Measurements from ENCODE around the gene MSI2. TPM values are rescaled to one million over a fixed set of nuclear protein-coding genes. Genes with fewer than 3 reads are reported as not detected.

MSI2 gene
- total and polyA plus RNA-seq, 2 experiments from 2014 or later, result 18.9 to 41.8 TPM

GRCh38 chr17:57429966-57430365 is 173.6 kb downstream of the MSI2 start:
- Histone ChIP-seq H3K4me3 (no peak overlapping the region), H3K9me2 (ENCODE audit: insufficient read depth) (no peaks in the 10 kb centered on the region), H3F3A (replicated peaks; ENCODE audit: low read depth) (no peaks in the 10 kb centered on the region), H2AFZ (no peak overlapping the region), H3K27me3 (ENCODE audit: insufficient read depth) (no peaks in the 10 kb centered on the region), H3K27ac (ENCODE audit: low read depth) (no peak overlapping the region), H3K79me2 (replicated peaks; ENCODE audit: insufficient read depth) (peaks cover 35% of the 10 kb centered on the region), H3K36me3 (ENCODE audit: insufficient read depth) (no peaks in the 10 kb centered on the region), H4K20me1 (replicated peaks; ENCODE audit: insufficient read depth) (peaks cover 2% of the 10 kb centered on the region; the same call in 1 of the 2 replicates), H3K4me1 (ENCODE audit: insufficient read depth) (peaks cover 39% of the 10 kb centered on the region), H3K4me2 (no peak overlapping the region)
- peaks cover 7% of the 10 kb centered on the region for H3K27me3 Mint-ChIP-seq (ENCODE audit: insufficient read depth, low read depth, poor library complexity)
- peaks cover 47% of the 10 kb centered on the region for H3K4me1 Mint-ChIP-seq
- TF ChIP-seq NANOG (IDR thresholded peaks at IDR 0.05; ENCODE audit: borderline replicate concordance) (no peak), ETS1 (IDR thresholded peaks at IDR 0.05) (no peak), STAT1 (IDR thresholded peaks at IDR 0.05; ENCODE audit: unreplicated experiment) (no peak), ZNF462 (CRISPR knock-in tag; IDR thresholded peaks at IDR 0.05) (no peak), EZH2 (IDR thresholded peaks at IDR 0.05; ENCODE audit: low read depth, unreplicated experiment) (no peak), ZNF114 (CRISPR knock-in tag; IDR thresholded peaks at IDR 0.05) (no peak), ZNF331 (CRISPR knock-in tag; IDR thresholded peaks at IDR 0.05; ENCODE audit: low read depth) (no peak), CTCF (conservative IDR thresholded peaks at IDR 0.05; ENCODE audit: low read depth in 2 of 2) (no peak), CREB1 (CRISPR knock-in tag; IDR thresholded peaks at IDR 0.05; ENCODE audit: low read depth) (no peak), POLR2AphosphoS5 (IDR thresholded peaks at IDR 0.05; ENCODE audit: low read depth) (no peak), JUNB (IDR thresholded peaks at IDR 0.05; ENCODE audit: unreplicated experiment) (no peak), REST (IDR thresholded peaks at IDR 0.05; ENCODE audit: unreplicated experiment) (no peak), EZH2phosphoT487 (IDR thresholded peaks at IDR 0.05; ENCODE audit: unreplicated experiment) (no peak)
- H3K9me3 Mint-ChIP-seq, result no peaks in the 10 kb centered on the region
- H3K36me3 Mint-ChIP-seq (ENCODE audit: low read depth), result no peaks in the 10 kb centered on the region
- no peak for ATAC-seq
- H3K27ac Mint-ChIP-seq, result no peak overlapping the region
- H3K4me3 Mint-ChIP-seq, result no peak overlapping the region
- DNase-seq (ENCODE audit: low spot score), result no peak

Data from GM23338 (cell line).